GF-D8 (cell line): ENCODE results near the gene KCNA10.

Experiments
- DNase-seq: peaks from one replicate; lab custom pipeline; 2025; lab: John Stamatoyannopoulos, UW

KCNA10 gene

DNA sequence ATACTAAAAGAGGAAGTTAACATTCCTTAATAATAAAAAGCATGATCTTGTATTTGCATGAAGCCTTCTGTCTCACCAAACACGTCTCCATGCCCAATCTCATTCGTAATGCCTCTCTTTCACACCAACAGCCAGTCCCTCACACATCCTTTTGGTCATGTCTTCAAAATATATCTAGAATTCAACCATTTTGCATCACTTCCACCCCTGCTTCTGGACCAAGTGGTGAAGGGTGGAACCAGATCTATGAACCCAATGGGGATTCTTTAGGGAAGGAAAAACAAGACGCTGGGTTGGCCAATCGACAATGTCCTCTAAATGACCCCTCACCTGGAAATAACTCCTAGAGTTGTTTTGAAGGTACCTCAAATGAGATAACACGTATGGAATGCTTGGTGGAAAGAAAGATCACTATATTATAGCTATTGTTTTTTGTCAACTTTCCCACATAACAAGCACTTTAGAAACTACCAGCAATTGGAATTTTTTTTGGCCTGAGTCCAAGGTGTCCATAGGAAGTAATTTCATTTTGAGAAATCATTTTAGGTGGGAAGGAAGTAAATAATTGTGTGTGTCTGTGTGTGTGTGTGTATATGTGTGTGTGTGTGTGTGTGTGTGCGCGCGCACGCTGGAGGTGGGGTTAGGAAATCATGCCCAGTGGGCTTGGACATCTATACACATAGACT lies at the start of gene KCNA10:
TSS of gene KCNA10 (minus strand) at position 51 of the 686 bp plus-strand sequence. CDS start 388 bp downstream, outside the sequence.
- DNase-seq, result no peak

DNA sequence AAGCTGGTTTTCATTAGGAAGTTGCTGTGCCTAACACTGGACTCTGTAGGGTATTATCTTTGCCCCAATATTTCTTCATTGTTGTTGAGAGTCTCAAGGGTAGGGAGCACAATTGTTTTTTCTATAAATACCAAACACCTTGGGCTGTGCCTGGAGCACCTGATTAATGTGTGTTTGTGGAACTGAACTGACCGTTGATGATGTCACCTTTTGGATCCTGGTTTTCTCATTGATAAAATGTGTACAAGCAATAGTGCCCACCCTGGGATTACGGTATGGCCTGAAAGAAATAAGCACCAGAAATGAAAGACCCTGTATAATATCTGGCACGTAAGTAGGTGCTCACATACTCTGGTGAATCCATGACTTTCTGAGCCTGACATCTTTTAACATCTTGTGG lies 47.9 kb upstream of the KCNA10 start:
- DNase-seq, result no peak

DNA sequence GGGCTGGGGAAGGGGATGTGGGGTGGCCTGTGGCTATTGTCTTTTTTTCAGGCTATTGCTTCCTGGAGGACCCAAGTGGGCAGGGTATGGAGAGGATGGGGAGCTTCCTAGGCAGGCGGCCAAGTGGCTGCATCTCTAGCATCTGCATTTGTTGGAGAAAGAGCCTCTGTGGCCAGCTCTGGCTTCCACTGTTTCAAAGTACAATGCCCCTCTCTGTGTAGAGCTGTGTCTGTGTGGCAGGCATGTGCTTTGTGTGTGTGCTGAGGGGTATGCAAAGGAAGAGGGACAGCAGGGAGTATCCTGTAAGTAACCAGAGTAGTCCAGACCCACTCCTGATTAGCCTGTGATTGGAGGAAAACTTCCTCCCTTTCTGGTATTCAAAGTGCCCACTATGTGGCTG lies 46.6 kb upstream of the KCNA10 start:
- DNase-seq, result no peak

DNA sequence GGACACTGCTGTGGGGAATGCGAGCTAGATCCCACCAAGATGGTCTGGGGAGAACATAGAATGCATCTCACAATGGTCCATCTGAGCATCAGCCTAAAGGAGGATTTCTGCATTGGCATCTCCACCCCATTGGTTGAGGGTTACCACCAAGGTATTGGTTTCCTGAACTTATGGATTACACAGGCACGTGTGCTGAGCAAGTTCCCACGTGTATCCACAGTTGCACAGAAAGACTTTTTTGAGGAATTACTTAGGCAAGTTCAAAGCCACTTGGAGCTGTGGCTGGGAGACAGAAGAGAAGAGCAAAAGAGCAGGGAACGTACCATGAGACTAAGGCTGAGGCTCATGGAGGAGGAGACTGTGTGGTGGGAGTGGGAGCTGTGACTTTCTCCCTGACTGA lies 44.1 kb upstream of the KCNA10 start:
- no peak for DNase-seq

DNA sequence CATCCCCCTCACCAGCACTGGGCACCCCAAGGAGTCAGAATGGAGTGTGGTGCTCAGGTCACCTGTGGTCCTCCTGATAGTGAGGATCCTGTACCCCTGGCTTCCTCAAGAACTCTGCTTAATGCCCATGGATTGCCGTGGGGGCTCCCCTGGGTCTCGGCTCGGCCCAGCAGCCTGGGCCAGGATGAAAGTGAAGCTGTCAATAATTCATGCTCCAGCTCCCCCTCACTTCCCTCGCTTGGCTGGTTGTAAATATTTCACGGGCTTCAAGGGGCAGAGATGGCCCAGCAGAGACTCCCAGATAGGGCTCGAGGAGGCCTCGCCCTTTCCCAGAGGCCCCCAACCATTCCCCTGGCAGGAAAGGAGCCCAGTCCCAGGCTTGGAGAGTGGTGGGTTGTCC lies 42.6 kb upstream of the KCNA10 start:
- no peak for DNase-seq

DNA sequence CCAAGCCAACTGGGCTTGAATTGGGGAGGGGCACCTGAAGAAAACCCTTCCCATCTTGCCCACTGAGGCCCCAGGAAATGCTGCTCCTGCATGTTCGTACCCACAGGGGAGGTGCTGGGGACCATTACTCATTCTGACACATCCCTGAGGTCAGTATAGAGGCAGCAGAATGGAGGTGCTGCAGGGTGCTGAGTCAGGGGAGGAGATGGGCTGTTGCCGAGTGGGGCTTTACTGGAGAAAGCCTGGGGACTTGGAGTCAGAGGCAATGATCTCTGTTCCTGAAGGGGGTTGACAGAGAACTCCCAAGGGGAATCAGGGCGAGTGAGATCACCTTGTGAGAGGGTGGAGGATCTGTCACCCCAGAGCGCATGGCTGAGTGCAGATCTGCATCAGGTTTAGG lies 40.2 kb upstream of the KCNA10 start:
- no peak for DNase-seq

DNA sequence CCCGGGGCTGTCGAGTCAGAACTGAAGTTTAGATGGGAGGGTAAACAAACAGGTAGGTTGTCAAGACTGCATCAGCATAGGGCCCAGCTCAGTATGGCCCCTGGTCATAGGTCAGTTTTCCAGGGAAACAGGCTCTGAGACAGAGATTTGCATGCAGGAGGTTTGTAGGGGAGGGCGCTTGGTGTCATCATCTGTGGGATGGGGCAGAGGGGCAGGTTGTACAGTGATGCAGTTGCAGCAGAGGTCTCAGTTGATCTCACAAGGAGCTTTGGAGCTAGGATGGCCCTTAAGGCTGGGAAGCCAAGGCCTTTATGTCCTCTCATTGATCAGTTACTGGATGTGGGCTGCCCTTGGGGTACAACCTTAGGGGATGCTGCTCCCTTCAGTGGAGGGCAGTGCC lies 38.5 kb upstream of the KCNA10 start:
- DNase-seq, result no peak

DNA sequence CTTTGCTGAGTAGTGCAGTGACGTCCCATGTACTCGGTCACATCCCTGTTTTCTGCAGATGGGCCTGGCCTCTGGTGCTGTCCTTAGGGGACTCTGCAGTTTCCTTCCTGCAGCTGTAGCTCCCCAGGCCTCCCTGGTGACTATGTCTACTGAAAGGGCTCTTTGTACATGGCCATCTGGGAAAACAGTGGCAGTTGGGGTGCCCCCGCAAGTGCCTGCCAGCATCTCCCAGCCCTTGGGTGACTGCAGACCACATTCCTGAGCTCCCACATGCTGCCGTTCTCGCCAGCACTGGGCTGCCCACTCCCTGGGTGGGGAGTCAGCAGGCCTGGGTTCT lies 37.5 kb upstream of the KCNA10 start:
- no peak for DNase-seq

DNA sequence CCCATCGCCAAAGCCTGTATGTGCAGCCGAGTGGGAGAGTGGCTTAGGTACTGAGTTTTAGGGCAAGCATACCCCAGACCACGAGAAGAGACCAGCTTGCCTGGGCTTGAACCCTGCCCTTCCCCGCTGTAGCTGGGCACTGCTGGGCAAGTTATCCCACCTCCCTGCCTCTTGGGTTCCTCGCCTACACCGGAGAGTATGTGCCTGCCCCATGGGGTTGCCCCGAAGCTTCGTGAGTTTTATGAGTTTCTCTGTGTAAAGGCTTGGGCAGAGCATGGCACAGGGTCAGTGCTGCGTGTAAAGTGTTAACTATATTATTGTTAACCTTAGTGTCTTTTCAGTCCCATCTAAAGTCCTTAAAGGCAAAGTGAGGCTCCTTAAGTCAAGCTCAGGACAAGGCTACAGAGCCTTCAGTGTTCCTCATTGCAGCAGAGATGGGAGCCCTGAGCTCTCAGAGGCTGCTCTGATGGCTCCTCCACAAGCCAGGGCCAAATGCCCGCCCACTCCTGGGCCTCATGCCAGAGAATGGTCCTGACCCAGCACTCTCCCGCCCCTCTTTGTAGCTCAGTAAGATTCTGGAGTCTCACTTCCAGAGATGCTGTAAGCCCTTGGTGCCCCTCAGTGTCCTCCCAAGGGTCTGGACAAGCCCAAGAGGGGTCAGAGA lies 37.0 kb upstream of the KCNA10 start:
- no peak for DNase-seq

DNA sequence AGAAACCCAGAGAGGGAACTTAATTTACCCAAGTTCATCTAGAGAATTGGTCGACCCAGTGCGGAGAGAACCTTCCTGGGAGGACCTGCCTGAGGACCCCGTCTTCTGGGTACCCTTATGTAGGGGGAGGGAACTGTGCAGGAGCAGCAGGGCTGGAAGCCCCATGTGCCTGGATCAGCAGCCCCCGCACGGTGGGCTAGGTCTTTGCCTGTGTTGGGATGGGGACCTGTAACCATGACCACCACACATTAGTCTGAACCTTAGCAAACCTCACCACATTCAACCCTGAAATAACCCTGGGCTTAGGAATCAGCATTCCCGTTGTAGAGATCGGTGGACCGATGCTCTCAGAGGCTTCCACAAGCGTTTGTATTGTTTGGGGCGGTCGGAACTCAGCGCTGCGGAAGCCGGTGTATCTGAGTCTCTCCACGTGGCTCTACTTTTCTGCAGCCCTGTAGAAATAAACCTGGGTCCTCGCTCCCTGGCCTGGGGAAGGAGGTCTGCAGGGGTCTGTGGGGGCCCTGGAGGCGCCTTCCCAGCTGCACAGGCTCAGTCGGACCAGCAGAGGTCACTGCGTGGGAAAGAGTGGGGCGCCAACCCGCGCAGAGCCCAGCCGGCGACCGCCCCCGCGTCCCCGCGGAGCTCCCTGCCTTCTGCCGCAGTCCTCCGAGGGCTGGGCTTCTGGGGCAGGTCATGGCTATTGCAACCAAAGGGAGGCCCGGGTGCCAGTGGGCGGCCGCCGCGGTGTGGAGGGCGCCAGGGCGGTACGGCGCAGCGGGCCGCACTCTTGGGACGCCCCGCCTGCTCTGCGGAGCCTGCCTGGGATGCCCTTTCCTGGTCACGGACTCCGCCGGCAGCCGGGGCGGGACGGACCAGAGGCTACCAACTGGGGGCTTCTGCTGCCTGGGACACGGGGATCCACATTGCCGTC lies 36.2 kb upstream of the KCNA10 start:
- no peak for DNase-seq

DNA sequence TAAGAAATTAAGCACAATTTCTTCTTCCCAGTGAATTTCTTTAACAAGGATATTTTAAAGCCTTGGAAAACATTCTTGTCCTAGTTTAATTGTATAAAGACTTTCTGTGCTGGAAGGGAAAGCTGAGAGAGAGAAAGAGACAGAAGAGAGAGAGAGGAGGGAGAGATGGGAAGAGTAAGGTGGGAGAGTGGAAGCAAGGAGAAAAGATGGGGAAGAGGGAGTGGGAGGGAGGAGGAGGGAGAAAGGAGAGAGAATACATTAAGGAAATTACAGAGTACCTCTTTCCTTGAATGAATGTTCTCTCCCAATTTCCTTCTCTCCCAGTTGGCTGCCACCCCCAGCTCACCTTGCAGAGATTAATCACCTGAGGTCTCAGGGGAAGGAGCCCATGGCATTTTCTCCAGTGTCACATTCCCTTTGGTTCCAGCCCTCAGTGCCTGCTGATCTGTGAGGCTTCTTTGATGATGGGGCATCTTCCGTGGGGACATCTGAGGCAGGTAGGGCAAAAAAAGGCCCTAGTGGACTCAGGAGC lies 32.4 kb upstream of the KCNA10 start:
- no peak for DNase-seq

DNA sequence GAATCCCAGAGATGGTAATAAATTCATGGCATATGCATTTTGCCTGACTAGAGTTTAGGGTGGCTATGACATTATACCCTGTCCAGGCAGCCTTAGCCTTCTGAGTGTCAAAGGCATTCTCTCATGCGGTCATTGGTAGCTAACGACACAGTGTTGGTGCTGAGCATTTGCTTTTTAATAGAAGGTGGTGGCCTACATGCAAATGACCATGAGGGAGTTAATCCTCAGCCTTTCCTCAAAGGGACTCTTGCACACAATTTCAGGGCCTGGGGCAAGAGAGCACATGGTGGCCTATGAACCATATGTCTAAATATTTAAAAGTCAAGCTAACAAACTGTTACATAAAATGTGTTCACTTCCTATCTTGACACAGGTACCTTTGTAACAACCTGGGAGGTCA lies 30.9 kb upstream of the KCNA10 start:
- no peak for DNase-seq

DNA sequence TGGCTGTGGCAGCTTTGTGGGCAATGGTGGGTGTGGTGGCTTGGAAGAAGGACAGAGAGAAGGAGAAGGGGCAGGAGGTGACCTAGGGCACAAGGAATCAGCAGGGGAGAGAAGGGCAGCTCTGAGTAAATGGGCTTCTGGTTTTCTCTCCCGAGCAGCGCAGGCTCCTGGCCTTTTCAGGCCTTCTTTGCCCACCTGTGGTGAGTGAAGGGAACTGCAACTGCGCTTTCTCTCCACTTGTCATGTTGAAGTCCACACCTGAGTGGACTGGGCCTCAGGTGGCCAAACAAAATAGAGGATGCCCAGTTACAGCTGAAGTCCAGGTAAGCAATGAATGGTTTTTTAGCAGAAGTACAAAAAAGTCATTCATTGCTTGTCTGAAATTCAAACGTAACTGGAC lies 29.4 kb upstream of the KCNA10 start:
- no peak for DNase-seq

DNA sequence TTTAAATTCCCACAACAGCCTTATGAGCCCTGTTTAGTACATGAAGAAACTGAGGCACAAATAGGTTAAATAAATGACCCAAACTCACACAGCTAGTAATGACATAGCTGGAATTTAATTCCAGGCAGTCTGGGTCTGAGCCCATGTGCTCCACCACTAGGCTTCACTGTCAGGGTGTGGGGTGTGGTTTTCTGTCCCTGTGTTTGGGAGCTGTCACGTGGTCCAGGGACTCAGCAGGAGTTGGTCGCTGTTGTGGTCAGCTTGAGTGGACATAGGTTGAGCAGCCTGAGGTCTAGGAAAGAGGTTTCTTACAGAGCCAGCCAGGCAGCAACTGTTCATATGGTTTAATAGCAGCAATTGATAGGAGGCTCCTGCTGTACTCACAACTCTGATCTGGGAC lies 28.0 kb upstream of the KCNA10 start:
- DNase-seq, result no peak

DNA sequence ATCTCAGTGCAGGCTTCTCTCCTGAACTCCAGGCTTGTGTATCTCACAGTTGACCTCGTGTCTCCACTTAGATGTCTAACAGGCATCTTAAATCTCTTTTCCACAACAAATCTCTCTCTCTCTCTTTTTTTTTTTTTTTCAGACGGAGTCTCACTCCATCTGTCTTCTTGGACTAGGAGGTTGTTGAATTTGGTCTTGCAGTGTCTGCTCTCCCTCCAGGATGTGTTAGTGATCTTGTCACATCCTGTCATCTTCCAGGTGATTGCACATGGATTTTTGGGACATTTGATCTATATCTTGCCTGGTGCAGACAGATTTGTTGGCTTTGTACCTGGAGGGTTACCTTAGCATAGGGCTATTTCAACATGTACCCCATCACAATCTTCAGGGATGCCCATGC lies 26.5 kb upstream of the KCNA10 start:
- DNase-seq, result no peak

DNA sequence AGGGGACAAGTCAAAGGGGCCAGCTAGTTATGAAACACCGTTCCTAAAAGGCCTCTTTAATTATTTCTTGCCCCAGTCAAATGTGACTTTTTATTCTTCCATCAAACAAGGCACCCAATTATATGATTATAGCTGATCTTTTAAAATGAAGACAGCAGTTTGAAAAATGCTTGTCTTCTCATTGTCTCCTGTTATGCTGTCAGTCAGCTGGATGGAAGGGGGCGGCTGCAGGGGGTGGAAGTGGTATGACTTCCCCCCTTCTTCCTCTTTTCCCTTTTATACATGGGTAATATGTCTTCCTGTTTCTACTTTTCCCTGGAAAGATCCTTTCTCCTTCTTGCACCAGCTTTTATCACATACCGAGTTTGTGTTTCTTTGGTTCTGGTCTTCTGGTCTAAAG lies 25.8 kb upstream of the KCNA10 start:
- DNase-seq, result no peak

DNA sequence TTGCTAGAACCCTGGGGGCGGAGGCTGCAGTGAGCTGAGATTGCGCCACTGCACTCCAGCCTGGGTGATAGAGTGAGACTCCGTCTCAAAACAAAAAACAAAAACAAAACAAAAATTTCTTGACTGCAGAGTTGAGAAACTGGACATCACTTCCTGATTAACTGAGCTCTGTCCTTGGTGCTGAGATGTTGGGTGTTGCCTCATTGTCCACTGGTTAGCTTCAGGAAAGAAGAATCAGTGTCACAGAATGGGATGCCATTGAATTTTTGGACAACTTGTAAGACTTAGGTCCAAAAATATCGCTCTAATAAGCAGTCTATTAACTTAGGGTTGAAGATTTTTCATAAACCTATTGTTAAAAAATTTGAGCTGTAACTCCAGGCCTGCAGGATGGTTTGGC lies 23.8 kb upstream of the KCNA10 start:
- no peak for DNase-seq

DNA sequence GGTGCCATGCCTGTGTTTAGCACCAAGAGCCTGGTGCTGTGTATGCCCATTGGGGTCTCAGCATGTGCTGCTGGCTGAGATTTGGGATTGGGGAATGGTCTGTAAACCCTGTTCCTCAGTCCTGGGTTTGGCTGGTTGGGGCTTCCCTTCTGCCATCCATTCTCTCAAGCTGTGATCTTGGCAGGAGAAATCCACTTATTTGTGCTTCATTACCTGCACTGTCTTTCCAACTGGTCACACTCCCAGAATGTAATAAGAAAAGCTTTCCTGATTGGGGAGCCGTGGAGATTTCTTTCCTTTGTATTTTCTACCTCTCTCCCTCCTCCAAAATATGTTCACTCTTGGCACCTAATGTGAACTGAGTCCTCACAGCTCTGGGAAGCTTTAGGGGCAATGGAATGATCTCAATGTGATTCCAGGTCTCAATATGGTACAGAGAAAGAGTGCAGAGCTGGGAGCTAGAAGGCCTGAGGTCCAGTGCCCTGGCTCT lies 23.0 kb upstream of the KCNA10 start:
- no peak for DNase-seq

DNA sequence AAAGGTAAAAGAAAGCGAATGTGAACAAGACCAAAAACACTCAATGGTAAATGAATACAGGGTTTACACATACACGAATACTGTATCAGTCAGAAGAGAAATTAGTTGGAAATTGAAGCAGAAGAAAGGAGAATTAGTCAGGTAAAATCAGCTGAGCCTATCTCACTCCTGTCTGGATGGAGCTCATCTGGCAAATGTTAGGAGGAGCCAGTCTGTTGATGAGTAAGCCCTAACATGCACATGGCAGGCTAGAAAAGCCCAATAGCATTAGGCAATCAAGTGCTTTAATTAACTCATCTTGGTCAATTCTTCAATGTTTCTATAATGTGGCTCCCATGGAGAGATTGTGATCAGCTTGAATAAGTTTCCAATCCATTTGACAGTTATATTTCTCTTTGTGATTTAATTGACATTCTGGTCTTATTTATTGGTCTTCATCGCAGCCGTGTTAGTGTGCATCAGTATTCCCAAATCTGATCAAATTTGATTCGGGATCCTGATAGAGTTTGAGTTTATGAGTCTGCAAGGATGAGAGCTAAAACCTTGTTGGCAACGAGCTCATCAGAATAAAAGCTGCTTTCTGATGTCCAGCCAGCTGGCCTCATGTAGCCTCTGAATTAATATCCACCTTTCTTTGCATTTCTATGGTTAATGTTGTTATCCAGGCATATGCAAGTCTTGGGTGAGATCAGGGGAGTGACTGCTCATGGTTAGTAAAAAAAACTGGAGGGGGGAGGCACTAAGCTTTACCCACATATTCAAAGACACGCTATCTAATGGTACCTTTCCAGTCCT lies 22.1 kb upstream of the KCNA10 start:
- DNase-seq, result no peak

DNA sequence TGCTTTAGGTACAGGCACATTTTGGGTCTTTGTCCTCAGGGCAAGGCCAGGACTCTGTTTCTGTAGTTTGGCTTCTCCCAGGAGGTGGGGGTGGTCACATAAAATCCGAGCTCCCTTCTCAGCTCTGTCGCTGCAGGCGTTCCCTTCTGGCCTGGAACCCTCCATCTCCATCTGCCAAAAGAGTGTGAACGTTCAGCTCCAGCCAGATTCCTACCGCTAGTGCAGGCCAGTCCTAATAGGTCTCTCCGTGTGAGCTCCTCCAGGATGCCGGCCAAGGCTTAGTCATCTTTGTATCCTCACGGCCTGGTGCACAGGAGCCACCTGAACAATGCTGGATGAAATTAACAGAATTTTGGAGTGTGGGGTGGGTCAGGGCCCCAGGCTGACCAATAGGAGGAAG lies 19.9 kb upstream of the KCNA10 start:
- no peak for DNase-seq

DNA sequence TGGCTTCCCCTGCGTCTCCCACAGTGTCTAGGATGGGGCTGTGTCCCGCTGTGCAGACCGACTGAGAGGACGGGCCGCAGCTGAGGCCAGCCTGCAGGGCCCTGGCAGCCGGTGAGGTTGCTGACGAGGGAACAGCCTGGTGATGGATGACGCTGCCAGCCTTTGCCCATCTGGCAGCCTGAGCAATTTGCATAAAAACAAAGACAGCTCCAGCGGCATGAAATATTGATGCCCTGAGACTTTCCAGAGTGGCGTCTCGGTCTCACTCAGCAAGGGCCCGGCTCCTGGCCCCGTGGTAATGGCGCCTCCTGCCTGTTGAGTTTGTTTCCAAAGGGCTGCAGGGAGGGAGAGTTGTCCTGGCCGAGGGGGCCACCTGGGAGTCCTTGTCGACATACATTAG lies 19.1 kb upstream of the KCNA10 start:
- DNase-seq, result no peak

DNA sequence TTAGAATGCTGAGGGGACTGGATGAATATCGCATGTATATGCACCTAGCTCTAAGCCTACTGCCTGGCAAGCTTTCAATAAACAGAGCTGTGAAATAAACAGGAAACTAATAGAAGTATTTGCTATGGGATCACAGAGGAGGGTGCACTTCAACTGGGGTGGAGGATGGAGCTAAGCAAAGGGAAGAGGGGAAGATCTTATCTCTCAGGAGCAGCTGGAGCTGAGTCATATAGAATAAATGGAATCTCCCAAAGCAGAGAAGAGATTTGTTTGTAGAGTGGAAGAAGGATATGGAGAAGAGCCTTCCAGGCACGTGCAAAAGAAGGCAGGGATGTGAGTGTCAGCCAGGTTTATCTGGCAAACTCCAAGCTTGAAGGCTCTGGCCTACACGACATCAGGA lies 17.0 kb upstream of the KCNA10 start:
- no peak for DNase-seq
